ENCODE results near the gene RABGAP1L. TPM values are rescaled to one million over a fixed set of nuclear protein-coding genes. Genes with fewer than 3 reads are reported as not detected.

The RABGAP1L gene
- total and polyA plus RNA-seq, 2 of the 8 experiments (the other 6 are each of a cell fraction or from before 2014, with no cell fraction given): 33.3 to 156 TPM

- H2BK15ac ChIP-seq (ENCODE audit: low read length): no peak overlapping the region
- DNase-seq (ENCODE audit: low read depth in 1 of 2, low spot score in 2 of 2): no peak
- no peak overlapping the region for H3K14ac ChIP-seq (ENCODE audit: insufficient read length)
- H3K27ac ChIP-seq (ENCODE audit: low read depth, low read length): no peak overlapping the region
- POLR2A ChIA-PET (ENCODE audit: partially characterized antibody): interaction anchor here (1.9 kb wide), 1 partner anchor 9 kb away, joined by 9 read pairs; the partner anchor contains the start of gene CACYBP
- no peak overlapping the region for H3K18ac ChIP-seq (ENCODE audit: extremely low read depth, low read length)
- no peaks in the 10 kb centered on the region for H4K20me1 ChIP-seq (replicated peaks in 1 of 2; ENCODE audit: control insufficient read depth in 1 of 2, insufficient read depth in 2 of 2, low read length in 2 of 2)
- 86% methylated on average over 6 of the region's 6 CpGs; no CpG with 5 or more reads in 1 of the 2 experiments for WGBS, 2 experiments (ENCODE audit: extremely low coverage in 1 of 2, insufficient coverage in 1 of 2, insufficient read length in 1 of 2, insufficient replicate concordance in 2 of 2, low coverage in 1 of 2, low lambda C conversion rate in 2 of 2, missing lambda C conversion rate in 1 of 2)
- FAIRE-seq: no peak
- no peaks in the 10 kb centered on the region for H3K4me1 ChIP-seq (replicated peaks in 1 of 4; ENCODE audit: control insufficient read depth in 3 of 4, insufficient read depth in 4 of 4, low read length in 3 of 4)
- CTCF ChIA-PET (ENCODE audit: partially characterized antibody): interaction anchor here (0.5 to 2.0 kb wide), 4 partner anchors 8 to 631 kb away, joined by 3 to 13 read pairs (median 4); no protein-coding TSS in a partner anchor
- H3K56ac ChIP-seq (replicated peaks; ENCODE audit: insufficient read length, low read depth, low read length): no peak overlapping the region
- no peaks in the 10 kb centered on the region for H3K79me2 ChIP-seq (ENCODE audit: control insufficient read depth in 1 of 2, insufficient read depth in 2 of 2, low read length in 2 of 2)
- H2AK5ac ChIP-seq (ENCODE audit: low read depth, low read length): no peak overlapping the region
- H3K4ac ChIP-seq (replicated peaks; ENCODE audit: insufficient read length, low read depth, low read length): no peak overlapping the region
- no peak overlapping the region for H3K23ac ChIP-seq (ENCODE audit: insufficient read length)
- H4K5ac ChIP-seq (ENCODE audit: insufficient read length, low read depth, low read length): no peak overlapping the region
- H2AFZ ChIP-seq (ENCODE audit: low read length): no peak overlapping the region
- H2BK12ac ChIP-seq (ENCODE audit: low read depth, low read length): no peak overlapping the region
- H2BK120ac ChIP-seq (replicated peaks; ENCODE audit: low read depth, low read length): no peak overlapping the region
- H3K36me3 ChIP-seq (ENCODE audit: control insufficient read depth in 2 of 4, insufficient read depth in 4 of 4, low read length in 3 of 4): peaks cover 7 to 77% (median 43%) of the 10 kb centered on the region in 4 experiments
- no peaks in the 10 kb centered on the region for H3K23me2 ChIP-seq (ENCODE audit: low read depth, low read length)
- H3K4me3 ChIP-seq (ENCODE audit: extremely low read depth in 1 of 4, insufficient read depth in 2 of 4, low read depth in 3 of 4, low read length in 4 of 4): no peak overlapping the region
- no peaks in the 10 kb centered on the region; the same call in 1 of the 2 replicates for H3K79me1 ChIP-seq (ENCODE audit: low read depth, low read length)
- H2BK20ac ChIP-seq (ENCODE audit: low read length): no peak overlapping the region
- H3K4me2 ChIP-seq (ENCODE audit: insufficient read depth in 1 of 2, low read depth in 2 of 2, low read length in 2 of 2): no peak overlapping the region
- H3K9ac ChIP-seq (replicated peaks in 1 of 4; ENCODE audit: extremely low read depth in 1 of 4, low read depth in 3 of 4, low read length in 3 of 4): no peak overlapping the region
- no peak overlapping the region for H2BK5ac ChIP-seq (ENCODE audit: low read depth, low read length)
- H4K8ac ChIP-seq (ENCODE audit: extremely low read depth, insufficient read depth, low read length): no peak overlapping the region
- no peaks in the 10 kb centered on the region for H3K9me3 ChIP-seq (ENCODE audit: insufficient read depth in 2 of 2, low read depth in 1 of 2, low read length in 1 of 2)
- no peaks in the 10 kb centered on the region for H3K27me3 ChIP-seq (replicated peaks in 1 of 4; ENCODE audit: control insufficient read depth in 3 of 4, extremely low read depth in 1 of 4, insufficient read depth in 3 of 4, low read length in 3 of 4)
- no peak overlapping the region for H4K91ac ChIP-seq (replicated peaks; ENCODE audit: insufficient read length, low read length)
- TF ChIP-seq HDAC6 (IDR thresholded peaks at IDR 0.05; ENCODE audit: low read depth, low read length) (no peak), CHD1 (IDR thresholded peaks at IDR 0.05; ENCODE audit: low read depth, low read length) (no peak), ASH2L (IDR thresholded peaks at IDR 0.05; ENCODE audit: low read length) (no peak), GTF2F1 (IDR thresholded peaks at IDR 0.05; ENCODE audit: borderline replicate concordance, low read depth, low read length) (no peak), SP1 (IDR thresholded peaks at IDR 0.05; ENCODE audit: low read depth, low read length) (no peak), SRF (IDR thresholded peaks at IDR 0.05; ENCODE audit: low read depth, low read length) (no peak), RXRA (IDR thresholded peaks at IDR 0.05; ENCODE audit: insufficient read depth, low read depth, low read length) (no peak), KDM1A (IDR thresholded peaks at IDR 0.05; ENCODE audit: borderline replicate concordance, low read length) (no peak), YY1 (IDR thresholded peaks at IDR 0.05; ENCODE audit: low read depth, low read length) (no peak), KDM4A (IDR thresholded peaks at IDR 0.05; ENCODE audit: low read depth, low read length, severe bottlenecking) (no peak)
Measured at GRCh38 chr1:174990382-174990999, 831.2 kb downstream of the RABGAP1L start.

Data from H1 (cell line).